DOHH2 (cell line): ENCODE results near the gene SLX4IP.

Source experiments
- H3F3A ChIP-seq: fragments of 200-600 bp; sonication (generic), shearing (Covaris generic); 2 replicates; pipeline ENCODE4 v1.6.0; 2016; ENCODE audit warnings: antibody characterized with exemption, mild to moderate bottlenecking; ENCODE audit not compliant: control insufficient read depth, insufficient read depth
- H3K27ac ChIP-seq: fragments of 200-600 bp; sonication (generic); 2 replicates; pipeline ENCODE4 v1.5.1; 2014; ENCODE audit warnings: low read depth, mild to moderate bottlenecking, low read length, moderate library complexity
- H3K27me3 ChIP-seq: fragments of 200-600 bp; sonication (generic); 2 replicates; pipeline ENCODE4 v1.6.1; 2014; ENCODE audit warnings: mild to moderate bottlenecking, low read length, mixed read lengths; ENCODE audit not compliant: control insufficient read depth
- H3K36me3 ChIP-seq: fragments of 200-600 bp; sonication (generic); 2 replicates; pipeline ENCODE4 v1.6.1; 2014; ENCODE audit warnings: mild to moderate bottlenecking, low read length, moderate library complexity, mixed read lengths; ENCODE audit not compliant: control insufficient read depth
- H3K4me1 ChIP-seq: fragments of 200-600 bp; sonication (generic); 2 replicates; pipeline ENCODE4 v1.6.1; 2014; ENCODE audit warnings: mild to moderate bottlenecking, low read length, mixed read lengths; ENCODE audit not compliant: control insufficient read depth
- H3K4me2 ChIP-seq: fragments of 200-600 bp; sonication (generic); 2 replicates; pipeline ENCODE4 v1.6.0; 2014; ENCODE audit warnings: mild to moderate bottlenecking, low read length, moderate library complexity
- H3K4me3 ChIP-seq: fragments of 200-600 bp; sonication (generic); 2 replicates; pipeline ENCODE4 v1.5.1; 2014; ENCODE audit warnings: mild to moderate bottlenecking, low read length, mixed read lengths
- H3K79me2 ChIP-seq: fragments of 200-600 bp; sonication (generic); 2 replicates; pipeline ENCODE4 v1.6.1; 2014; ENCODE audit warnings: mild to moderate bottlenecking, low read length, mixed read lengths; ENCODE audit not compliant: control insufficient read depth
- H3K9me2 ChIP-seq: fragments of 200-600 bp; sonication (generic); replicated peaks from 2 replicates; pipeline ENCODE4 v1.6.1; 2014; ENCODE audit warnings: mild to moderate bottlenecking, low read length, mixed read lengths; ENCODE audit not compliant: control insufficient read depth
- H3K9me3 ChIP-seq: fragments of 200-600 bp; sonication (generic); 2 replicates; pipeline ENCODE4 v1.6.1; 2014; ENCODE audit warnings: antibody characterized with exemption, low read length, mixed read lengths; ENCODE audit not compliant: control insufficient read depth, insufficient read depth
- H4K20me1 ChIP-seq: fragments of 200-600 bp; sonication (generic); 2 replicates; pipeline ENCODE4 v1.6.0; 2014; ENCODE audit warnings: low read depth, mild to moderate bottlenecking, antibody characterized with exemption, low read length, moderate library complexity; ENCODE audit not compliant: control insufficient read depth, insufficient read depth
- CTCF ChIP-seq: fragments of 200-600 bp; sonication (generic); IDR thresholded peaks from one replicate; pipeline ENCODE4 v1.5.1; 2014; ENCODE audit warnings: antibody characterized with exemption, mild to moderate bottlenecking, low read depth, low read length; ENCODE audit not compliant: poor library complexity, severe bottlenecking
- EZH2phosphoT487 ChIP-seq: fragments of 200-600 bp; sonication (generic); IDR thresholded peaks from 2 replicates; pipeline ENCODE4 v1.6.1; 2017; ENCODE audit warnings: borderline replicate concordance, mild to moderate bottlenecking, antibody characterized with exemption, low read length, moderate library complexity, mixed read lengths

Gene SLX4IP

GRCh38 chr20:10492065-10492464, 57.0 kb downstream of the SLX4IP start:
- peaks cover 9% of the 10 kb centered on the region for H3K4me1 ChIP-seq
- TF ChIP-seq EZH2phosphoT487 (no peak), CTCF (no peak)
- H3K9me3 ChIP-seq = no peaks in the 10 kb centered on the region
- no peaks in the 10 kb centered on the region for H3F3A ChIP-seq
- H3K79me2 ChIP-seq = peaks cover 22% of the 10 kb centered on the region
- H3K27ac ChIP-seq = no peak overlapping the region
- H3K36me3 ChIP-seq = no peaks in the 10 kb centered on the region
- no peaks in the 10 kb centered on the region for H3K9me2 ChIP-seq
- no peak overlapping the region for H3K4me3 ChIP-seq
- no peaks in the 10 kb centered on the region for H3K27me3 ChIP-seq
- H4K20me1 ChIP-seq = no peaks in the 10 kb centered on the region
- H3K4me2 ChIP-seq = no peak overlapping the region

- Histone ChIP-seq H3F3A (no peaks in the 10 kb centered on the region), H3K27me3 (no peaks in the 10 kb centered on the region), H3K4me3 (no peak overlapping the region), H3K79me2 (peaks cover 26% of the 10 kb centered on the region), H3K27ac (no peak overlapping the region), H3K9me3 (no peaks in the 10 kb centered on the region), H3K4me2 (no peak overlapping the region), H3K4me1 (peaks cover 9% of the 10 kb centered on the region), H3K36me3 (no peaks in the 10 kb centered on the region), H3K9me2 (no peaks in the 10 kb centered on the region), H4K20me1 (no peaks in the 10 kb centered on the region)
- TF ChIP-seq CTCF = no peak
- TF ChIP-seq EZH2phosphoT487 = no peak
These were observed 57.7 kb downstream of the SLX4IP start for GRCh38 chr20:10492844-10493243.

- Histone ChIP-seq H3K27ac (no peak overlapping the region), H3K4me3 (no peak overlapping the region), H3K36me3 (no peaks in the 10 kb centered on the region), H3F3A (no peaks in the 10 kb centered on the region), H3K4me1 (peaks cover 4% of the 10 kb centered on the region), H3K9me3 (no peaks in the 10 kb centered on the region), H3K27me3 (no peaks in the 10 kb centered on the region), H3K4me2 (no peak overlapping the region), H4K20me1 (no peaks in the 10 kb centered on the region), H3K9me2 (no peaks in the 10 kb centered on the region), H3K79me2 (peaks cover 36% of the 10 kb centered on the region)
- TF ChIP-seq EZH2phosphoT487 (no peak), CTCF (no peak)
These were observed 60.1 kb downstream of the SLX4IP start for GRCh38 chr20:10495173-10495572.

- no peak for TF ChIP-seq EZH2phosphoT487
- no peak for TF ChIP-seq CTCF
- Histone ChIP-seq H3K27ac (no peak overlapping the region), H3K36me3 (no peaks in the 10 kb centered on the region), H4K20me1 (no peaks in the 10 kb centered on the region), H3F3A (no peaks in the 10 kb centered on the region), H3K4me1 (peaks cover 4% of the 10 kb centered on the region), H3K79me2 (peaks cover 32% of the 10 kb centered on the region), H3K4me3 (no peak overlapping the region), H3K4me2 (no peak overlapping the region), H3K27me3 (no peaks in the 10 kb centered on the region), H3K9me2 (no peaks in the 10 kb centered on the region), H3K9me3 (no peaks in the 10 kb centered on the region)
These were observed 61.4 kb downstream of the SLX4IP start for GRCh38 chr20:10496465-10496864.
